ENCODE measurements around the gene TAB2.

GRCh38 chr6:149289192-149289781 is 28.2 kb upstream of the TAB2 start:
- no peak for TF ChIP-seq SIN3A (IDR thresholded peaks at IDR 0.05; ENCODE audit: borderline replicate concordance, insufficient read depth, low read length)
- no peak for TF ChIP-seq REST (IDR thresholded peaks at IDR 0.05; ENCODE audit: insufficient read depth in 1 of 2, low read depth in 2 of 2, low read length in 2 of 2)
